ENCODE data around the gene MPV17L2. TPM values are rescaled to one million over a fixed set of nuclear protein-coding genes. Genes with fewer than 3 reads are reported as not detected.

The MPV17L2 gene
- total RNA-seq, 4 donors from 2014 or later: 11.3 to 15.8 (median 13.8) TPM

DNA sequence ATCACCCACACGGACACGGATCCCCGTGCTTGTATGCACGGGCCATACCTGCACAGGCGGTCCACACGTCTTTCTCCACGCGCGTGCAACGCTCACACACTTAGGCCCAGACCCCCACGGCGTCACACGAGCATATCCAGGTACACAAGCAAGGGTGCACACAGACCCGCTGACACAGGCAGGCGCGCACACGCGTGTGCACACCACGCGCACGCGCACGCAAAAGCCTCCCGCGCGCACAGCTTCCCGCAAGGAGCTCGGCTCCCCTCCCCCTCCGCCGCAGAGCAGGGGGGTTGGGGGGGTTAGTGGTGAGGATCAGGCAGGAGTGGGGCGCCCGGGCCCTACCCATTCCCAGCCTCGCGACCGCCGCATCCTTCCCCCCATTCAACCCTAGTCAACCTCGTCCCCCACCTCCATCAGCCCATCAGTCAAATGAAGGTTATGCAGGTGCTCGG is 10.4 kb downstream of the MPV17L2 start:
- TF ChIP-seq, protein P1, sequence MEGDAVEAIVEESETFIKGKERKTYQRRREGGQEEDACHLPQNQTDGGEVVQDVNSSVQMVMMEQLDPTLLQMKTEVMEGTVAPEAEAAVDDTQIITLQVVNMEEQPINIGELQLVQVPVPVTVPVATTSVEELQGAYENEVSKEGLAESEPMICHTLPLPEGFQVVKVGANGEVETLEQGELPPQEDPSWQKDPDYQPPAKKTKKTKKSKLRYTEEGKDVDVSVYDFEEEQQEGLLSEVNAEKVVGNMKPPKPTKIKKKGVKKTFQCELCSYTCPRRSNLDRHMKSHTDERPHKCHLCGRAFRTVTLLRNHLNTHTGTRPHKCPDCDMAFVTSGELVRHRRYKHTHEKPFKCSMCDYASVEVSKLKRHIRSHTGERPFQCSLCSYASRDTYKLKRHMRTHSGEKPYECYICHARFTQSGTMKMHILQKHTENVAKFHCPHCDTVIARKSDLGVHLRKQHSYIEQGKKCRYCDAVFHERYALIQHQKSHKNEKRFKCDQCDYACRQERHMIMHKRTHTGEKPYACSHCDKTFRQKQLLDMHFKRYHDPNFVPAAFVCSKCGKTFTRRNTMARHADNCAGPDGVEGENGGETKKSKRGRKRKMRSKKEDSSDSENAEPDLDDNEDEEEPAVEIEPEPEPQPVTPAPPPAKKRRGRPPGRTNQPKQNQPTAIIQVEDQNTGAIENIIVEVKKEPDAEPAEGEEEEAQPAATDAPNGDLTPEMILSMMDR (IDR thresholded peaks at IDR 0.05; ENCODE audit: low read depth): no peak

DNA sequence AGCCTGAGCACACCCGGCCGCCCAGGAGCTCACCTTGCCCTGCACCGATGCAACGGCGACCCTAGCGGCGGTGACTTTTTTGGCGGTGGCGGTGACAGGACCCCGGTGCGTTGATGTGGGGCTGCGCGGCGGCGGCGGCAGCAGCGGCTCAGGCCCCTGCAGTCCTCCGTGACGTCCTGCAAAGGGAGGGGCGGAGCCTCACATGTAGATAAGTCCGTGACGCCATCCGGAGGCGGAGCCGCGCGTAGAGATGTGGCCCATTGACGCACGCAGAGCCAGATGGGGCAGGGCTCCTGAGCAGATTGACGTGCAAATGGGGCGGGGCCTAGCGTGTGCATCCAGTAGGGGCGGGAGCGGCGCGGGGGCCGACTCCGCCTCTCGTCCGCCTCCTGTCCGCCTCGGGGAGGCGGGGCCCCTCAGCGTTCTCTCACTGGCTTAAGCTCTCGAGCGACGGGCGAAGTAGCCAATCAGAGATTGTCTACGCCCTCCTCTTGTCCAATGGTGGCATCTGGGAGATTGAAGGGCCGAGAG is 10.9 kb downstream of the MPV17L2 start, which contains the start of gene RAB3A:
RAB3A (minus strand) TSS at position 180 of the 531 bp plus-strand sequence. CDS start 1,302 bp downstream, outside the sequence.
- TF ChIP-seq, protein P1 (IDR thresholded peaks at IDR 0.05; ENCODE audit: low read depth): no peak

GRCh38 chr19:18204394-18205199 is 11.6 kb downstream of the MPV17L2 start:
- TF ChIP-seq, protein P1 (IDR thresholded peaks at IDR 0.05; ENCODE audit: low read depth): no peak

DNA sequence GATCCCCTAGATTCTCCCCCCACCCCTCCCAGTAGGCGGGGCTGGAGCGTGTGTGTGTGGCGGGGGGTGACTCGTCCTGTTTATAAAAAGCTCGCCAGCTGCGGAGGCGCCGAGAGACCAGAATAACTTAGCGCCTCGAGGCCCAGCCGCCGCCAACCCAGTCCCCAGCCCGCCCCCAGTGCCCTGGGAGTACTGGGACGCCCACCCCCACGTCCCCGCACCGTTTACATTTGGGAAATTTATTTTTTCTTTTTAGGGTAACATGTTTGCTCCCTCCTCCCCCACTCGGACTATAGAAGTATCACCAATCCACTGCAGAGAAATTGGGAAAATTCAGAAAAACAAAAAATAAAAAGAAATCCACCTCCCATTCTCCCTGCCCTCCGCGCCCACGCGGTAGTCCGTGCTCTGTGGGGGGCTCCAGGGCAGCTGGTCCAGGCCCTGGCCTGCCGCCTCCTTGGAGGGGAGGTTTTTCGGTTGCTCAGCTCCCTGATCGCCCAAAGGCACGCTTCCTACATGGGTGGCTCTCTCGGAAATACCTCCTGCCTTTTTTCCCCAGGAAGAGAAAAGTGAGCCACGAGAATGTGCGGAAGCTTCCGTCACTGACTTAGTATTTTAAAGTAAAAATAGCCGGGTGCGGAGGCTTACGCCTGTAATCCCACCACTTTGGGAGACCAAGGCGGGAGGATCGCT is 12.3 kb downstream of the MPV17L2 start:
- TF ChIP-seq, protein P1 (IDR thresholded peaks at IDR 0.05; ENCODE audit: low read depth): no peak

- TF ChIP-seq, protein P1 (IDR thresholded peaks at IDR 0.05; ENCODE audit: low read depth): no peak
Observed at GRCh38 chr19:18206018-18206417, 13.0 kb downstream of the MPV17L2 start.

GRCh38 chr19:18208098-18208951 is 15.3 kb downstream of the MPV17L2 start:
- TF ChIP-seq, protein P1 (IDR thresholded peaks at IDR 0.05; ENCODE audit: low read depth): no peak
